Activated CD8-positive, alpha-beta T cell treated with anti-CD3 and anti-CD28 coated beads for 36 hours (primary cell): ENCODE measurements around the gene CHST12. TPM values are rescaled to one million over a fixed set of nuclear protein-coding genes. Genes with fewer than 3 reads are reported as not detected.

ENCODE experiments used
- ATAC-seq: fragments of 200-7000 bp; cut with Tn5 transposase; one replicate; pipeline ENCODE4 v1.10.0; 2021; ENCODE audit warnings: mild to moderate bottlenecking, moderate library complexity
- CTCF ChIA-PET: fragments of 350-600 bp; sonication (Branson Sonifier 250); formaldehyde crosslinking; loops from one replicate; lab custom pipeline; 2021; ENCODE audit warnings: antibody characterized with exemption; lab: Charles Lee
- POLR2A ChIA-PET: fragments of 350-600 bp; sonication (Branson Sonifier 250); formaldehyde crosslinking; loops from one replicate; lab custom pipeline; 2021; ENCODE audit warnings: antibody characterized with exemption; lab: Charles Lee
- DNase-seq: peaks from one replicate; pipeline ENCODE4 v3.0.0-alpha.2; 2020
- H3K27ac Mint-ChIP-seq: one replicate; pipeline ENCODE4 v1.8.0; 2021; ENCODE audit warnings: mild to moderate bottlenecking, mixed read lengths
- H3K27me3 Mint-ChIP-seq: one replicate; pipeline ENCODE4 v1.8.0; 2021; ENCODE audit warnings: mixed read lengths
- H3K36me3 Mint-ChIP-seq: one replicate; pipeline ENCODE4 v1.8.0; 2021; ENCODE audit warnings: low read depth, mixed read lengths
- H3K4me1 Mint-ChIP-seq: one replicate; pipeline ENCODE4 v1.8.0; 2021; ENCODE audit warnings: low read depth, mixed read lengths
- H3K4me3 Mint-ChIP-seq: one replicate; pipeline ENCODE4 v1.8.0; 2021; ENCODE audit warnings: mild to moderate bottlenecking, moderate library complexity, mixed read lengths
- H3K9me3 Mint-ChIP-seq: one replicate; pipeline ENCODE4 v1.8.0; 2021; ENCODE audit warnings: mixed read lengths
- intact Hi-C: fragments of 100-400 bp; cut with micrococcal nuclease; formaldehyde crosslinking; loops from one replicate; pipeline ENCODE4 v1.10.0; 2022
- total RNA-seq, 2 experiments: library from RNA; stranded (reverse); gene quantifications; one replicate each; pipeline ENCODE4 v1.2.3, GENCODE V29; 2021
- TF ChIP-seq, protein P1 (sequence below): fragments of 200-600 bp; IDR thresholded peaks from one replicate; pipeline ENCODE4 v1.8.0; 2022; ENCODE audit warnings: antibody characterized with exemption, mild to moderate bottlenecking

The CHST12 gene
- total RNA-seq, 2 experiments from 2014 or later, result 2.9 to 4.7 TPM

DNA sequence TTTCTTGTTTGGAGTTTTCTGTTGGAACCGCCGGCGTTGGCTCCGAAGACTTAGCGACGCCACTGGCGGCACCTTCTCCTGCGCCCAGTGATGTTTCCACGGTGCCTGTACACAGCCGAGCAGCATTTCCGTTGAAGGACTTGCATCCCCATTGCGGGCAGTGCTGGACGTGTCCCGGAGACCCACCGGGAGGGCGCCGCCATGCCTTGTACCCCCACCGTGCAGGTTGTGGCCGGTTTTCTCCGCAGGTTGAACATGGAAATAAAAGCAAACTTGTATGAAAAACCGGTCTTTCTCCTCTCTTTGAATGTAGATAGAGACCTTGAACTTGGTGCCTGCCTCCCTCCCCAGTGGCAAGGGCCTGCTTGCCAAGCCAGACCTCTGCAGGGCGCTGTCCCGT, 22.9 kb upstream of the CHST12 start:
- TF ChIP-seq, protein P1, sequence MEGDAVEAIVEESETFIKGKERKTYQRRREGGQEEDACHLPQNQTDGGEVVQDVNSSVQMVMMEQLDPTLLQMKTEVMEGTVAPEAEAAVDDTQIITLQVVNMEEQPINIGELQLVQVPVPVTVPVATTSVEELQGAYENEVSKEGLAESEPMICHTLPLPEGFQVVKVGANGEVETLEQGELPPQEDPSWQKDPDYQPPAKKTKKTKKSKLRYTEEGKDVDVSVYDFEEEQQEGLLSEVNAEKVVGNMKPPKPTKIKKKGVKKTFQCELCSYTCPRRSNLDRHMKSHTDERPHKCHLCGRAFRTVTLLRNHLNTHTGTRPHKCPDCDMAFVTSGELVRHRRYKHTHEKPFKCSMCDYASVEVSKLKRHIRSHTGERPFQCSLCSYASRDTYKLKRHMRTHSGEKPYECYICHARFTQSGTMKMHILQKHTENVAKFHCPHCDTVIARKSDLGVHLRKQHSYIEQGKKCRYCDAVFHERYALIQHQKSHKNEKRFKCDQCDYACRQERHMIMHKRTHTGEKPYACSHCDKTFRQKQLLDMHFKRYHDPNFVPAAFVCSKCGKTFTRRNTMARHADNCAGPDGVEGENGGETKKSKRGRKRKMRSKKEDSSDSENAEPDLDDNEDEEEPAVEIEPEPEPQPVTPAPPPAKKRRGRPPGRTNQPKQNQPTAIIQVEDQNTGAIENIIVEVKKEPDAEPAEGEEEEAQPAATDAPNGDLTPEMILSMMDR, result no peak
- no peak for ATAC-seq
- ChIA-PET POLR2A (interaction anchor here (1.3 kb wide), 1 partner anchor 19 kb away, joined by 3 read pairs; no protein-coding TSS in a partner anchor), CTCF (no interaction called here)
- DNase-seq, result no peak
- intact Hi-C loops, result no loop called here
- no peaks in the 10 kb centered on the region for H3K27me3 Mint-ChIP-seq
- no peaks in the 10 kb centered on the region for H3K9me3 Mint-ChIP-seq
- H3K4me3 Mint-ChIP-seq, result no peak overlapping the region
- H3K27ac Mint-ChIP-seq, result no peak overlapping the region
- peaks cover 50% of the 10 kb centered on the region for H3K36me3 Mint-ChIP-seq
- H3K4me1 Mint-ChIP-seq, result peaks cover 6% of the 10 kb centered on the region

DNA sequence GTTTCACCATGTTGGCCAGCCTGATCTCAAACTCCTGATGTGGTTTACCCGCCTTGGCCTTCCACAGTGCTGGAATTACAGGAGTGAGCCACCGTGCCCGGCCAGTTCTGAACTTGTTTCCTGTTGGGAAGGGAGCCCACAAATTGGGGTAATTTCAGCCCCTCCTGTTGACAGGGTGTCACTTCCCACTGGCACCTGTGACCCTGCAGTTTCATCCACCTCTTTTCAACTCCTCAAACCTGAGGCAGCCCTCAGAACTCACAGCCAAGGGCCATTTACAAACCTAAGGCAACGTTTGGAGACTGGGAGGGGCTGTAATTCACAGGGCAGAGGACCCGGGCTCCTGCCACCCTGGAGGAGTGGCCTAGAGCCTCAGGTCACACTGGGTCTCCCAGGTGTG, 22.2 kb upstream of the CHST12 start:
- peaks cover 6% of the 10 kb centered on the region for H3K4me1 Mint-ChIP-seq
- no peaks in the 10 kb centered on the region for H3K27me3 Mint-ChIP-seq
- ATAC-seq (no peak), DNase-seq (no peak)
- no peak overlapping the region for H3K27ac Mint-ChIP-seq
- no peak overlapping the region for H3K4me3 Mint-ChIP-seq
- H3K36me3 Mint-ChIP-seq, result peaks cover 46% of the 10 kb centered on the region
- TF ChIP-seq, protein P1, result no peak
- ChIA-PET CTCF (no interaction called here), POLR2A (no interaction called here)
- intact Hi-C loops, result no loop called here
- no peaks in the 10 kb centered on the region for H3K9me3 Mint-ChIP-seq

DNA sequence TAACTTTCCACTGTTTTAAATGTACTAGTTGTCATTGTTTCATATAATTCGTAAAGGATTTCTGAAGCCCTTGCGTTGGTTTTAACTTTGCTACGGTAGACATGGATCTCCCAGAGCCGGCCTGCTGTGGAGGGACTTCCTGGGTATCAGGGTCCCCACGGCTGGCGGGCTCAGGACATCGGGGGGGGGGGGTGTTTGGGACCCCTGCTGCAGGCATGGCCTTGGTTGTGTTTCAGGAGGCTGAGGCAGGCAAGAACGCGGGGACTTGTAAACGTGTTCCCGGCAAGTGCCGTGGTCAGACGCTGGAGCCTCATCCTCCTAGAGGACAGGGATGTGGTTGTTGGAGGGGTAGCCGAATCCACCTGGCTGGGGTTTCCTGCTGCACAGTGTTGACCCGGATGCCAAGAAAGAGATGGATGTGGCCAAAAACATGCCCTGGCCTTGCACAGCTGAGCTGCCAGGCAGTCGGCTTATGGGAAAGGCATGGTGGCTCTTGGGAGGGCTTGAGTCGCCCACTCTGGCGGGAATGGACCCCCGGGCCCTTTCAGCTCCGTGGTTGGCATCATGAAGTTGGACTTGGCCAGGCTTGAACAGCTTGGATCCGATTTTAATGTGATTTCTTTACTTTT, 21.4 kb upstream of the CHST12 start:
- ChIA-PET POLR2A (no interaction called here), CTCF (interaction anchor here (0.6 kb wide), 1 partner anchor 823 kb away, joined by 3 read pairs; no protein-coding TSS in a partner anchor)
- DNase-seq, result no peak
- Mint-ChIP-seq H3K4me3 (no peak overlapping the region), H3K4me1 (peaks cover 6% of the 10 kb centered on the region), H3K9me3 (no peaks in the 10 kb centered on the region), H3K36me3 (peaks cover 39% of the 10 kb centered on the region), H3K27me3 (no peaks in the 10 kb centered on the region), H3K27ac (no peak overlapping the region)
- ATAC-seq, result no peak
- intact Hi-C loops, result no loop called here
- TF ChIP-seq, protein P1, result no peak

DNA sequence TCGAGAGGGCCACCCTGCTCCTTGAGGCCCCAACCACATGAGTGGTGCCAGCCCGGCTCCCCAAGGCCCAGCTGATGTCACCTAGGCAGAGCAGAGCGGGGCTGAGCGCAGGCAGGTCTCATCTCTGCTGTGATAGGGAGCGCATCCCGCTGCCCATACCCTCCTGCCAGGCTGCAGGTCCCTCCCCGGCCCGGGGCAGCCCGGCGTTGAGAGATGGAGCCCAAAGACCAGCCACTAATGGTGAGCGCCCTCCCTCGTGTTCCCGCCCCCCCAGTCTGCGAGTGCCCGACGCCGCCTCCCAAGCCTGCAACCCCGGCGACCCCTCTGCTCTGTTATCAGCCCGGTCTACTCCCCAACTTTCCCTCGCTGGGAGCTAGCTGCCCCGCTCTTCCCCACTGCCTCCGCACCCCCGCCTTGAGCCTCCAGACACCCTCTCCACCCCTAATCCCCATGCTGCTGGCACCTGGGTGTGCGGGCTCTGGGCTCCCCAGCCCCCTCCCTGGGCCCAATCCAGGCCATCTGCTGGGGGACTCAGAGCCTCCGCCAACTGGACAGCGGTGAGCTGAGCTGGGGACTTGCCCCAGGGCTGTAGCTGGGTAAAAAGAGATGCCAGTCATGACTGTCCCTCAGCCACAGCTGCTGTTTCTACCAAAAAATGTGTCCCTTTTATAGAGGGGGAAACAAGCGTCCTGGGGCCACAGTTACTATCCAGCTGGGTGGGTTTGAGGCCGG, 19.7 kb upstream of the CHST12 start:
- no peaks in the 10 kb centered on the region for H3K9me3 Mint-ChIP-seq
- H3K36me3 Mint-ChIP-seq, result peaks cover 28% of the 10 kb centered on the region
- peaks cover 2% of the 10 kb centered on the region for H3K4me1 Mint-ChIP-seq
- DNase-seq, result no peak
- ChIA-PET CTCF (interaction anchor here (0.8 to 1.7 kb wide), 5 partner anchors 22 to 85 kb away, joined by 3 to 7 read pairs (median 5); no protein-coding TSS in a partner anchor), POLR2A (interaction anchor here (1.4 to 1.9 kb wide), 2 partner anchors 11 to 18 kb away, joined by 4 to 5 read pairs; no protein-coding TSS in a partner anchor)
- no peaks in the 10 kb centered on the region for H3K27me3 Mint-ChIP-seq
- H3K27ac Mint-ChIP-seq, result no peak overlapping the region
- H3K4me3 Mint-ChIP-seq, result no peak overlapping the region
- TF ChIP-seq, protein P1, result no peak
- intact Hi-C loops, result no loop called here
- no peak for ATAC-seq
